NOMO-1 treated with dmso at 0.1 percent for 144 hours (cell line): ENCODE results near the gene TNRC18.

ENCODE experiments used
- DNase-seq: peaks from one replicate; lab custom pipeline; 2025; ENCODE audit not compliant: unreplicated experiment; lab: John Stamatoyannopoulos, UW

TNRC18 gene

DNA sequence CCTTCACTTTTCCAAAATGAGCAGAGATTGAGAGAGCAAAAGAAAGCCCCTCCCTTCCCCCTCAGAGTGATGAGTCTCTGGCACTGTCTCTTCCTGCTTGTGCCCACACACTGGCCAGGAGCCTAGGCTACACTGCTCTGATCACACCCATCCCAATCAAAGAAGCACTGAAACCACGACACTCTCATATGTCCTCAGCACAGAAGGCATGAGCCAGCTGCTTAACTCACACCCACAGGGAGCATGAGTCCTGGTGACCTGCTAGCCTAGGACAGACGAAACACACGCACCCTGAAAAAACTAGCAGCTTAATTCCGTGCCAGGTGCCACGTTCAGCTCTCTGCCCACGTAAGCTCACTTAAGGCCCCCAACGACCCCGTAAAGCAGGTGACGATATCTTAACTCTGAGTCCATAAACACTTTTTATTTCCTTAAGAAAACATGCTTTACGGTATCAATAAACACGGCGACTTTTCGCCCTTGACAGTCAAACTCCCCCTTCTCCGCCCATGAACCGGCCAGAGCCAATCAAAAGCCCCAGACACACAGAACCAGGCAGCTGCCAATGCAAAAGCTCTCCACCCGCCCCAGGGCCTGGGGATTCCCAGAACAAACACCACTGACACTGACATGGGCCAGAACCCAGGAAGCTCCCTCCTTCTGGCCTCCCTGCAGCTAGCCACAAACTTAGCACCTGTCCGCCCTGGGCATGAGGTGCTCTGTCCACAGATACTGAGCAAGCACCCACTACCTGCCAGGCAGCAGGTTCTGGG, 69.0 kb downstream of the TNRC18 start:
- no peak for DNase-seq

DNA sequence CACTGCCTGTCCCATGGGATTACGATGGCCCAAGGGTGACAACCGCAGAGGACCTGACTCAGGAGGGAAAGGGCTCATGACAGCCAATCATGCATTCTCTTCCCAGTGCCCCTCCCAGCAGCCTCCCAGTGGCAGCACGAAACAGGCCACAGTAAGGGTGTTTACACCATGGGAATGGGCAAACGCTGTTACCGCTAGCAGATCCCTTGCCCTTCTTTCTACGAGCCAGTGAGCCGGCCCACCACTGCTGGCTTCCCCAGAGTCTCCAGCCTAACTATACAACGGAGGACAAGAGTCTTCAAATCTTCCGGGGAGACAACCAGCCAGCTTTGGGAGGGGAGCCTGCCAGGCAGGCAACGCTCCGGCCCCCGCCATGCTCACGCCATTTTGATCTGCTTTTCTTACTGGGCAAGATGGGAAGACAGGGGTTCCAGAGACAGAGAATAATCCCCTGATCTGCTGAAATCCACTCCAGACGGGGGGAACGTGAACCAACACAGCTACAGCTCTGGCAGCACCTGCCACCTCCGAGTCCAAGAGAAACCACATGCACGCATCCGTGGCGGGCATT, 71.1 kb downstream of the TNRC18 start:
- DNase-seq: no peak

DNA sequence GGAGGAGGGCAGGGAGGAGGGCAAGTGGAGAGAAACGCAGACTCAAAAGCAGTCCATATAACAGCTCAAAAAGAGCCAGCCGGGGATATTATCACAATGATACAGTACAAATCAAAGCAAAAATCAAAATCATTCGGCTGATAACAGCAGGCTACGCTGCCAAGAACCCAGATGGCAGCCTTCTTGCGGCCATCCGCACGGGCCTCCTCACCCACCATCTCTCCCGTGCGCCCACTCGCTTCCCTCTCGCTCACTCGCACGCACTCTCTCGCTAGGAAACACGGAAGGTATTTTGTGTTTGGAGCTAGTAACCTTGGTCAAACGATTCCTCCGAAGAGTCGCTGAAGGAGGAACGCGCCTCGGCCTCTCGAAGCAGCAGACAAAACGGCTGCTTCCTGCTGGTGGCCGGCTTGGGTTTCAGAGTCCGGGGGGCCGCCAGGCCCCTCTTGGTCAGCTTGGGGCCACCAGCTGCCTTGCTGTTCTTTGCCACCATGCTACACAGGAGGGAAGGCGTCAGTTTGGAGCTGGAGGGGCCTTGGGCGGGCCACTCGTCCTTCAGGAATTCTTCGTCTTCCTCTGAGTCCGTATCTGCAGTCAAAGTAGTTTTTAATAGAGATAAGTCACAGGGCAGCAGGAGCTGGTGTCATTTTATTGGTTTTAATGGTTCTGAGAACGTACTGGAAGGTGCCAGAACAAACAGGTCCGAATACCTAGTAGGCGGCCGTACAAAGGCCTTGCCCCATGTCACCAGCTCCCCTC, 71.9 kb downstream of the TNRC18 start:
- no peak for DNase-seq

DNA sequence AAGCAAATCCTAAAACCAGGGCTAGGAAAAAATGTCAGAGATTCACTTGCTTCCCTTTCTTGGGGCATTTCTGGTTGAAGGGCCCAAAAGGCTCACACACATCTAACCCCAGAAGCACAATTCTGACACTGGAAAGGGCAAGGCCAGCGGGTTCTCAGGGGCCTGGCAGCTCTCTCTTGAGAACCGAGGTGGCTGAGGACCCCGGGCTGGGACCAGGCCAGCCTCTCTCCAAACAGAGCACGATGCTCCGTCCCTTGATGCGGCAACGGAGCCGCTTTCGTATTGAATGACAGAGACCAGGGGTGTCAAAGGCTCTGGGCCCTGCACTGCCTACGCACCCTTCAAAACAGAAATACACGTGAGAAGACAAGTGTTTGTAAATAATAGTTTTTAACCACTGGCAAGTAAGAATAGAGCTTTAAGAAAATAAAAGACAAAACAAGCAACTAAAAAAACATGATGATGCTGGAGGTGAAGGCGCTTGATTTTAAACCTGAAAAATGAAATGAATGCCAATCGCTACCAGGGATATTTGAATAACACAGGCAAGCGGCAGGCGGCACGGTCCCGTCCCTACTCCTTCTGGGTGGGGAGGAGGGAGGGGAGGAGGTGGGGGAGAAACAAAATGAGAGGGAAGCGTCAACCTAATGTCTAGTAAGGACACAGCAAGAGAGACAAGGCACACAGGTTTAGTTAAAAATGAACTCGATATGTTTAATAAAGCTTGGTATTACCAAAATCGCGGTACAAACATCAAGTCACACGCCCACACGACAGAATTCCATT, 72.8 kb downstream of the TNRC18 start:
- no peak for DNase-seq

DNA sequence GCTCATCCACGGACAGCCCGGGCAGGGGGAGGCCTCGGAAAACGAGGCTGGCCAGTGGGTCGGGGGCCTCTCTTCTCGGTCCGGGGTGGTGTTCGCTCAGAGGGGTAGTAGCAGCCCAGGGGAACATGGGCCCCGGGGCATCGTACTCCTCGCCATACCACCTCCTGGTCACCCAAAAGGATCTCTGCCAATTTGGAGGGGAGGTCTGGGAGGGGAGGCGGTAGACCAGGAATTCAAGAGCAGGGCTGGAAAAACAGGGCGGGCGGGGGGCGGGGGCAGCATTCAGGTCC, 73.5 kb downstream of the TNRC18 start:
- no peak for DNase-seq

DNA sequence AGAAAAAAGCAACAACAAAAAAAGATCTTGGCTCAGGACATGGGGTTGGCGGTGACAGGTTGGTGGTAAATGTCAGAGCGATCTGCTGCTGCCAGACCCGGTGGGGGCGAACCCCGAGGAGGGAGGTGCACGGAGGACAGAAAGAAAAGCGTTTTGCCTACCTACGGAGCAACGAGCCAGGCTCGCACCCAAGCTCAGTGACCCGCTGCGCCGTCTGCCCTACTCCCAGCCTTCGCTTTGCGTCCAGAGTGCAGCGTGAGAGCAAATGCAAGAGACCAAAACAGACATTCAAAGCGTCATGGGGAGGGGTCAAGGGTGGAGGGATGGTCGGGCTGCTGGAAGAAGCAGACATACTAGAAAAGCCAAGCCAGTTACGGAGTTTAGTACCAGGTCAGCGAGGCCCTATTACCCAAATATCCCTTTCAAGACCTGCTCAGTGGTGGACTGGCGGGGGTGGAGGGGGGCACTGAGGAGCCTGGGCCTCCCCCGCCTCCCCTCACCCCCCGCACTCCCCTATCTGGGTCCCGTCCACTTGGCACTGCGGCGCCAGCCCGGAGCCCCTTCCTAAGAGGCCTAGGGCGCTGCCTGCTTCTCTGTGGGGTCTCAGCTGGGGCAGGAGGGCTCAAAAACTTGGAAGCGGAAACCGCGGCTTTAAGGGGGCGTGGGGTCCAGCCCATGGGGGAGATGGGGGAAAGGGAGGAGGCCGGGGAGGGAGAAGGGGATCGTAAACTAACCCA, 74.0 kb downstream of the TNRC18 start:
- DNase-seq: no peak

DNA sequence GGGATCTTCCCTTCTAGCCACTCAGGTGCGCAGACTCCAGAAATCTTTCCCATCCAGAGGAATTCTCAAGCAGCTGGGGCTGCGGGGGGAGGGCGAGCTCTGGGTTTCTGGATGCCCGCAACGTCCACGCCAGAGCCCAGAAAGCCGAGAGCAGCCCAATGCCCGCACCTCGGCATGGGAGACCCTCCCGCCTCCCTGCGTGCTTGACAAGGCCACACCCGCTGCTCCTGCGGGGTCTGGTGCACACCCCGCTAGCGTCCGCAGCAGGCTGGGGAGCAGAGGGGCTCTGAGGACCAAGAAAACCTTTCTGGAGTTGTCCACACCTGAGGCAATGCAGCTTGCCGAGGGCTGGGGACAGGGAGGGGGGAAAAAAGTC, 74.6 kb downstream of the TNRC18 start:
- DNase-seq: no peak

DNA sequence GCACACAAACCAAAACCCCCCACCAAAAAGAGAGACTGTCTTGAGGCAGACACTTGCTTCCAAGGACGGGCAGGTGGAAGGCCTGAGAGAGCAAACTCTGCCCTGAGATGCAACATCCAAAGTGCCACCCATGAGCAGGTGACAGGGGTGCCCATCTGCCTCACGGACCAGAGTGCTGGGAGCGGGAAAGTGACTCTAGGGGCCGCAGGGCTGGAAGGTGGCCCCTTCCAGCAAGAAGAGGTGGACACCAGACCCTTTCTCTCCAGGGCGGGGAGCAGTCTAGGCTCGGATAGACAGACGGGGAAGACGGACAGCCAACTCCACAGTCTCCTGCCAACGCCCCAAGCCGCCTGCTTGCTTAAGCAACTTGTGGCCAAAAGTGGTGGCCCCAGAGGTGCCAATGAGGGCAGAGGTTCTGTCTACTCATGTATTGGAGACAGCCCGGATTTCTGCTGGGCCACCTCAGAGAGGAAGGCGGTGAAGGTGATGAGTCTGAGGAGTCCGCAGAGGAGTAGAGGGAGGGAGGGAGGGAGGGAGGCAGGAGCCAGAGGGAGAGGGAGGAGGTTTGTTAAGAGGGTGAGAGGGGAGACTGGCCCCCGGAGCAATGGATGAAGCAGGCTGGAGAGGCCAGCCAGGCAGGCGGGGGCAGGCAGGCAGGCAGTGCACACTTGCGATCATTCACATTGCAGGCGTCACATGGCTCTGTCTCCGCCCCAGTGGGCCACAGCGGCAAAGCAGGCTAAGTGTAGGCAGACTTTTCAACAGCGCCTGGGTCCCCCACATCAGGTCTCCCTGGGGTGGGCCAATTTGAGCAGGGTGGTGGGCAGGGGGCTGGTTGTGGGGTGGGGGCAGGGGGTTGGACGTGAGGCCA, 75.3 kb downstream of the TNRC18 start:
- no peak for DNase-seq

DNA sequence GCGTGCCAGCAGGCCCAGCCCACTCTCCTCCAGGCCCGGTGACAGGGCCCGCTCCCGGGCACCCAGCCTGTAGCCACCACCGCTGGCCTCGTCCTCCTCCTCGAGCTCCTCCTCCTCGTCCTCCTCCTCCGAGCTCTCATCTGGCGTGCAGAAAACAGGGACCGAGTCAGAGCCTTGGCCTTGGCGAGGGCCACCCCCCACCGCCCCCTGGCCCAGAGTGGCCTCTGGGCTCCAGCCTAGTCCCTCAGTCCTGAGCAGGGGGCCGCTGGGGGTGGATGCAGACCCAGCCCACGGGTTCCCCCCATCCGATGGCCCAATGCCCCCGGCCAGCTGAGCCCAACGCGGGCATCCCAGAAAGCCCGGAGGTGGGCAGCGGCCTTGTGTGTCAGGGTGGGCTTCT, 78.0 kb downstream of the TNRC18 start:
- DNase-seq: no peak

DNA sequence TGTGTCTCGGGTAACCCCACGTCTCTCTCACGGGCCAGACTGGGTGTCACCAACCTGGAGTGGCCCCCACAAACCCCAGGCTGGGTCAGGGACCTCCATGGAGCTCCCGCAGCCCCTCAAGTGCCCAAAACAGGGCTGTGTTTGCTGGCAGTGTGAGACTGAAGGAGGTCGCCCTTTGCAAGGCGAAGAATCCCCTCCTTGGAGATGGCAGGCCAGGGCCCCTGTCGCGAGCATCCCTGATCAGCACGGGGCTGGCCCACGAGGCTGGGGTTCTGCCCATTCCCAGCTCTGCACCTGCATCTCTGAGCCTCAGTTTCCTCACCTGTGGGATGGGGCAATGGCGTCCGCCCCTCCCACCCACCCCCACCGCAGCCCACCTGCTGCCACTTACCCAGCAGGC, 78.5 kb downstream of the TNRC18 start:
- no peak for DNase-seq

DNA sequence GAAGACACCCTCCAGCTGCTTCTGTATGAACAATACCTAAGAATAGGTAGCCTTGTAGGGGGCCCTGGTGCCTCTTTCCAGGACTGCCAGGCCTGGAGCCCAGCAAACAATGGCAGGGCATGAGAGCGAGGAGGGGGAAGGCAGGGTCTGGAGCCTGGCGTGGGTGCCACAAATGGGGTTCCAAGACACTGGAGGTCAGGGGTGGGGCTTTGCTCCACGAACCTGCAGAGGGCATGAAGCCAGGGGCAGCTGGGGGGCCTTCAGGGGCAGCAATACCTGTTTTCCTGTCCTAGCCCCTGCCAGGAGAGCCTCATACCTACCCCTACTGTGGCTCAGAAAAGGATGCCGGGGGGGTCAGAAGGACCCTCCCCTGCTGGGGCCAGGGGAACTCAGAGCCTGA, 79.3 kb downstream of the TNRC18 start:
- no peak for DNase-seq

DNA sequence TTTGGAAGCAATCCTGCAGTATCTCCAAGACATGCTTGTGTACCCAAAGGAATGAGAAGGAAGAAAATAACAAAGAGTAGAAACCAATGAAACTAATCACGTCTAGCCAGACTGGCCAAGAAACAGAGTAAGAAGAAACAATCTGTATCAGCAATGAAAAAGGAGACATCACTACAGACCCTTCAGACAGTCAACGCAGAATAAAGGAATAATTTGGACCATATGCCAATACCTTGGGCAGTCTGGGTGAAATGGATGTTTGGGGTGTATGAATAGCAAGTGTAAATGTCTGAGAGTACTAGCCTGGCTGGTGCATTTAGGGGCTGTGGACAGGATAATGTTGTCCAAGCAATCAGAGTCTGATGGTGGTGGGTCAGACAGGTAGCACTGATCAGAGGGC, 79.8 kb downstream of the TNRC18 start:
- DNase-seq: no peak

DNA sequence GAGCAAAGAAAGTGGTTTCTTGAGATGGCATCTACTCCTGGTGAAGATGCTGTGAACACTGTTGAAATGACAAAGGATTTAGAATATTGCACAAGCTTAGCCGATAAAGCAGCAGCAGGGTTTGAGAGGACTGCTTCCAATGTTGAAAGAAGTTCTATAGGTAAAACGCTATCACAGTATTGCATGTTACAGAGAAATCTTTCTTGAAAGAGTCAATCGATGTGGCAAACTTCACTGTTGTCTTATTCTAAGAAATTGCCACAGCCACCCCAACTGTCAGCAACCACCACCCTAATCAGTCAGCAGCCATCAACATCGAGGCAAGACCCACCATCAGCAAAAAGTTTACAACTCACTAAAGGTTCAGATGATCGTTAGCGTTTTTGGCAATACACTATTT, 81.0 kb downstream of the TNRC18 start:
- DNase-seq: no peak

DNA sequence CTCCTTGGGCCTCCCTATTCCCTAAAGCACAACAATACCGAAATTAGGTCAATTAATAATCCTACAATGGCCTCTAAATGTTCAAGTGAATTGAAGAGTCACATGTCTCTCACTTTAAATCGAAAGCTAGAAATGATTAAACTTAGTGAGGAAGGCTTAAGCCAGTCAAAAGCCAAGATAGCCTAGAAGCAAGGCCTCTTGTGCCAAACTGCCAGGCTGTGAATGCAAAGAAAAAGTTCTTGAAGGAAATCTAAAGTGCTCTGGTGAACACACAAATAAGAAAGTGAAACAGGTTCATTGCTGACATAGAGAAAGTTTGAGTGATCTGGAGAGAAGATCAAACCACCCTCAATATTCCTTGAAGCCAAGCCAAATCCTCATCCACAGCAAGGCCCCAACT, 83.7 kb downstream of the TNRC18 start:
- no peak for DNase-seq

DNA sequence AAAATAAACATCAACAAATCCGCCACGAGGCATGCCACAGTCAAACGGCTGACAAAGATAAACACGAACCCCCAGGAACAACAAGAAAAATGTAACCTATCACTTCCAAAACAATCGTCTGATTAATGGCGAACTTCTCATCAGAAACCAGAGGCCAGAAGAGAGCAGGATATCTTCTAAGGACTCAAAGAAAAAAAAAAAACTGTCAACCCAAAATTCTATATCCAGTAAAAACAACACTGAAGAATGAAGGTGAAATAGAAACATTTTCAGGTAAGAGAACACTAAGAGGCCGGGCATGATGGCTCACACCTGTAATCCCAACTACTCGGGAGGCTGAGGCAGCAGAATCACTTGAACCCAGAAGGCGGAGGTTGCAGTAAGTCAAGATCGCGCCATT, 86.6 kb downstream of the TNRC18 start:
- DNase-seq: no peak

DNA sequence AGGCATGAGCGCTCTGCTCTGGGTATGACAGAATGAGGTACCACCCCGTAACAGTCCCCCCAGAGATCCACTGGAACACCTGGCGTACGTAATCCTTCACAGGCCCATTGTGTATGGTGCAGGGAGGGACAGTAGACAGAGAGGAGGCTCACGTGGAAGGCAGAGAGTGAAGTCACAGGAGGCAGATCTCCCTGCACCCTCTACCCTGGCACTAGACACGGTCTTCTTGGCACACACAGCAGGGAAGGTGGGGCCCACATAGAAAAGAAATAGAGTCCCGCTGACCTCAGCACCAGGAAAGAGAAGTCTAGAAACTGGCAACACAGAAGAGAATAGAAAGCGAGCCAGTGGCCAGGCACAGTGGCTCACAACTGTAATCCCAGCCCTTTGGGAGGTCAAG, 89.0 kb downstream of the TNRC18 start:
- DNase-seq: no peak

DNA sequence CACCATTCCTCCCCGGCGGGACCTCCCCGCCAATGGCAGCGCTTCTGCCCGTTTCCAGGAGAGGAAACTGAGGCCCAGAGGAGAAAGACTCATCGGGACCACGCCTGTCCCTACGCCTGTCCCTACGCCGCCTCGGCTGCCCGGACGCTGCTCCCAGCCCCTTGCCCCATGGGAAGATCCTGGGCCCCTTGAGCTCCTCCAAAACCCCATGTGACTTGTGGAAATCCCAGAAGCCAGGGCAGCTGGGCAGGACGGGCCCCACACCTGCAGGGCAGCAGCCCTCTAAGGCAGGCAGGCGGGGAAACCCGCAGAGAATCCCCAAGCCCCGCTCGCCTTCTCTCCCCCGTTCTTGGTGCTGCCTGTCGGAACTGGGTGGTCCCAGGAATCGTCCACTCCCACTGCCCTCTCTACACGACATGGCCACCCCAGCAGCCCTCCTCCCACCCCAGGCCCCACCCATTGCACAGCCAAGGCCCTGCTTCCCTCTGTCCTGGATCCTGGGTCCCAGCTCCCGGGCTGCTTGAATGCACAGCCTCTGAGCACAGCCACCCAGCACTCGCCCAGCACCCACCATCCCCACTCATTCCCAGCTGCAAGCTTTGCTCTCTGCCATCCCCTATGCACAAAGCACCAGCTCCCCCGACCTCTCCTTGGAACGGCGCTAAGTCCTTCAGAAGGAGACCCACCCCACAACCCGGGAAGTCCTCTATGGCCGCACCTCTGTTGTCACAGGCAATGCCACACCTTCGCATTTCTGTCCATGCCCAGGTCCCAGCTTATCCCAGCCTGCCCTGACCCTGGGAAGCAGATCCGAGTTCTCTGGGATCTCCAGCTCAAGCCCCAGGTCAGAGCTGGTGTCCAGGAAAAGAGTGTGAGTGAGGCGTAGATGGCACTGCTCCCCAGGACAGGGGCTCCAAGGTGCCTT, 90.3 kb downstream of the TNRC18 start:
- no peak for DNase-seq

DNA sequence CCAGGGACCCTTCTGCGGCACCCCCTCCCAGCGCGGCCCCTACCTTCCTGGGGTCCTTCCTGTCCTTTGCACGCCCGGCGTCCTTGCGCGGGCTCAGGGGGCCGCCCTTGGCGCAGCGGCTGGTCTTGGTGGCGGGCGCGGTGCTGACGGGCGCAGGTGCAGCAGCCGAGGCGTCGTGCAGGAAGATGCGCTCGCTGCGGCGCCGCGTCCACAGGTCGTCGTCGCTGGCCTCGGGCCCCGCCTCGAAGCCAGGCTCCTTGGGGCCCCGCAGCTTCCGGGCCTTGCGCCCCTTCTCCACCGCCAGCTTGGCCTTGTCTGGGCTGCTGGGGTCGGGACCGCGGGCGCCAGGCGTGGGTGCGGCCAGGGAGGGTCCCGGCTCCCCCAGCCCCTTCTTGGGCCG, 91.1 kb downstream of the TNRC18 start:
- no peak for DNase-seq

DNA sequence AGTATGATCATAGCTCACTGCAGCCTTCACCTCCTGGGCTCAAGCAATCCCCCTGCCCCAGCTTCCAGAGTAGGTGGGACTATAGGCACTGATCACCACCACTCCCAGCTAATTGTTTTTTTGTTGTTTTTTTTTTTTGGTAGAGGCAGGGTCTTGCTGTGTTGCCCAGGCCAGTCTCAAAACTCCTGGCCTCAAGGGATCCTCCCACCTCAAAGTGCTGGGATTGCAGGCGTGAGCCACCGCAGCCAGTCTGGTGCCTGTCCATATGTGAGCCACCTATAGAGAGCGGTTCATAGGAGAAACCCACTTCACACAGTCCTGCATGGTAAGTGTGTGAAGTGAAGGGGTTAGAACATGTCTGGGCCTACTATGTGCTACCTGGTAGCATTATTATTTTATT, 93.3 kb downstream of the TNRC18 start:
- DNase-seq: no peak
